Measurements from ENCODE around the gene MYO5B. TPM values are rescaled to one million over a fixed set of nuclear protein-coding genes. Genes with fewer than 3 reads are reported as not detected.

Gene MYO5B
- total and polyA plus RNA-seq, 10 of the 15 experiments (the other 5 are each of a cell fraction or from before 2014, with no cell fraction given): 2.5 to 4.5 (median 3.3) TPM

- 40% methylated on average over 1 of the region's 1 CpG for WGBS (ENCODE audit: insufficient coverage, insufficient replicate concordance, low lambda C conversion rate, missing lambda C conversion rate)
- TF ChIP-seq GATAD2B (conservative IDR thresholded peaks at IDR 0.05; ENCODE audit: low read depth) (no peak), CBX5 (IDR thresholded peaks at IDR 0.05; ENCODE audit: low read depth) (no peak), HDAC6 (IDR thresholded peaks at IDR 0.05; ENCODE audit: unreplicated experiment) (no peak), TARDBP (IDR thresholded peaks at IDR 0.05; ENCODE audit: borderline replicate concordance) (no peak), JUND (IDR thresholded peaks at IDR 0.05; ENCODE audit: low read depth, low read length) (no peak), CEBPZ (IDR thresholded peaks at IDR 0.05; ENCODE audit: low read depth, low read length) (no peak), RCOR1 (conservative IDR thresholded peaks at IDR 0.05; ENCODE audit: low read depth, low read length) (no peak), ZNF687 (IDR thresholded peaks at IDR 0.05) (no peak), STAT1 (conservative IDR thresholded peaks at IDR 0.05) (no peak), PAX8 (IDR thresholded peaks at IDR 0.05) (no peak), MTA3 (IDR thresholded peaks at IDR 0.05; ENCODE audit: borderline replicate concordance, low read length) (no peak), YBX1 (IDR thresholded peaks at IDR 0.05) (no peak)
- H3K4me1 ChIP-seq (ENCODE audit: control insufficient read depth, insufficient read depth, low read length): no peaks in the 10 kb centered on the region
- ChIA-PET POLR2A (interaction anchor here (0.5 to 0.7 kb wide), 2 partner anchors 53 to 150 kb away, joined by 3 to 4 read pairs; no protein-coding TSS in a partner anchor), SMC1A (ENCODE audit: uncharacterized antibody, unreplicated experiment) (interaction anchor here (0.9 to 3.4 kb wide), 6 partner anchors 10 to 189 kb away, joined by 3 to 33 read pairs (median 4); no protein-coding TSS in a partner anchor), RAD21 (ENCODE audit: unreplicated experiment) (interaction anchor here (1.0 to 2.0 kb wide), 8 partner anchors 9 to 222 kb away, joined by 3 to 6 read pairs (median 5); no protein-coding TSS in a partner anchor), CTCF (interaction anchor here (1.1 to 3.4 kb wide), 9 partner anchors 11 to 697 kb away, joined by 3 to 24 read pairs (median 4); partner anchors contain the start of gene MYO5B)
- H3K36me3 ChIP-seq (ENCODE audit: control insufficient read depth in 2 of 2, insufficient read depth in 2 of 2, low read length in 1 of 2): no peaks in the 10 kb centered on the region
- no peak overlapping the region for H2AFZ ChIP-seq (ENCODE audit: control insufficient read depth, low read depth, low read length)
- no peaks in the 10 kb centered on the region for H4K20me1 ChIP-seq (ENCODE audit: control insufficient read depth, insufficient read depth)
- H3K79me2 ChIP-seq (ENCODE audit: control insufficient read depth, insufficient read depth, low read length): no peaks in the 10 kb centered on the region
- H3K27me3 ChIP-seq (replicated peaks in 1 of 2; ENCODE audit: control insufficient read depth in 2 of 2, insufficient read depth in 2 of 2, low read length in 1 of 2): peaks cover 1 to 6% of the 10 kb centered on the region in 2 experiments; a peak in 3 of 4 replicates
- no TSS peak for BruUV-seq (replicated peaks)
- no peak overlapping the region for H3K9ac ChIP-seq (ENCODE audit: control insufficient read depth, insufficient read depth, low read length)
- H3K4me2 ChIP-seq (ENCODE audit: control insufficient read depth, insufficient read depth): no peak overlapping the region
- intact Hi-C loops (cut with micrococcal nuclease; ENCODE audit: unreplicated experiment): loop anchor here (10.0 kb wide), 2 partner anchors 263 to 343 kb away; no protein-coding TSS in a partner anchor
- no peak overlapping the region for H3K27ac ChIP-seq (ENCODE audit: control insufficient read depth, insufficient read depth)
- H3K4me3 ChIP-seq: no peak overlapping the region
- DNase-seq (ENCODE audit: low read depth, low spot score): no peak
- ATAC-seq: no peak
- in situ Hi-C loops (cut with MboI): no loop called here
- H3K9me3 ChIP-seq (replicated peaks; ENCODE audit: control insufficient read depth, insufficient read depth, low read length): no peaks in the 10 kb centered on the region
- no peak for FAIRE-seq
These were observed 12.8 kb upstream of the MYO5B start for GRCh38 chr18:50207722-50208121.
